ENCODE data around the gene HPCAL1. TPM values are rescaled to one million over a fixed set of nuclear protein-coding genes. Genes with fewer than 3 reads are reported as not detected.
"Not testable (repeated sequence)": the region's sequence is repeated elsewhere in the genome, so short reads cannot be mapped to it uniquely, and the experiment has no call there.

The HPCAL1 gene
- total RNA-seq, 1 experiment from 2014 or later = 26.9 TPM

- H3K9me3 ChIP-seq = no peaks in the 10 kb centered on the region
- H3K4me3 Mint-ChIP-seq (ENCODE audit: unreplicated experiment) = peak overlapping the region; percentile 30
- TF ChIP-seq CTCF (IDR thresholded peaks at IDR 0.05; ENCODE audit: insufficient read depth in 1 of 2, low read depth in 1 of 2, low read length in 1 of 2, severe bottlenecking in 1 of 2, unreplicated experiment in 1 of 2) = no peak
- H3K36me3 ChIP-seq (ENCODE audit: control insufficient read depth, insufficient read depth, low read length) = peaks cover 16% of the 10 kb centered on the region
- intact Hi-C loops (cut with micrococcal nuclease; ENCODE audit: unreplicated experiment) = loop anchor here (5.0 to 10.0 kb wide), 3 partner anchors 165 to 625 kb away; no protein-coding TSS in a partner anchor
- H3K27me3 Mint-ChIP-seq (ENCODE audit: insufficient read depth, unreplicated experiment) = no peaks in the 10 kb centered on the region
- H3K27me3 ChIP-seq (replicated peaks; ENCODE audit: control insufficient read depth, insufficient read depth, low read length) = no peaks in the 10 kb centered on the region
- no peaks in the 10 kb centered on the region for H3K4me1 ChIP-seq
- CTCF ChIA-PET = interaction anchor here (1.2 kb wide), 1 partner anchor 31 kb away, joined by 3 read pairs; no protein-coding TSS in a partner anchor
- POLR2A ChIA-PET = interaction anchor here (2.0 kb wide), 1 partner anchor 8 kb away, joined by 7 read pairs; the partner anchor contains the start of gene ODC1
- H3K9me3 Mint-ChIP-seq (ENCODE audit: unreplicated experiment) = no peaks in the 10 kb centered on the region
- H3K4me1 Mint-ChIP-seq (ENCODE audit: low read depth, unreplicated experiment) = peaks cover 7% of the 10 kb centered on the region
- no peak overlapping the region for H3K4me3 ChIP-seq (ENCODE audit: low read depth, low read length)
- peaks cover 72% of the 10 kb centered on the region for H3K36me3 Mint-ChIP-seq (ENCODE audit: insufficient read depth, unreplicated experiment)
- DNase-seq = peak in 1 of 2 experiments; percentile 36
- H3K27ac Mint-ChIP-seq (ENCODE audit: unreplicated experiment) = no peak overlapping the region
- BruUV-seq (replicated peaks) = no TSS peak
These were observed 137.3 kb downstream of the HPCAL1 start for GRCh38 chr2:10439971-10440370.

- no peak overlapping the region for H3K27ac Mint-ChIP-seq (ENCODE audit: unreplicated experiment)
- H3K36me3 Mint-ChIP-seq (ENCODE audit: insufficient read depth, unreplicated experiment) = peaks cover 79% of the 10 kb centered on the region
- ChIA-PET CTCF (interaction anchor here (0.6 kb wide), 1 partner anchor 31 kb away, joined by 5 read pairs; no protein-coding TSS in a partner anchor), POLR2A (interaction anchor here (2.0 kb wide), 1 partner anchor 8 kb away, joined by 7 read pairs; the partner anchor contains the start of gene ODC1)
- H3K9me3 ChIP-seq = no peaks in the 10 kb centered on the region
- H3K36me3 ChIP-seq (ENCODE audit: control insufficient read depth, insufficient read depth, low read length) = peaks cover 16% of the 10 kb centered on the region
- no peak overlapping the region for H3K4me3 ChIP-seq (ENCODE audit: low read depth, low read length)
- 0 out of 2 replicates have a peak, but pooled peaks cover 5% of the 10 kb centered on the region for H3K4me1 ChIP-seq
- no peaks in the 10 kb centered on the region for H3K9me3 Mint-ChIP-seq (ENCODE audit: unreplicated experiment)
- intact Hi-C loops (cut with micrococcal nuclease; ENCODE audit: unreplicated experiment) = no loop called here
- no peaks in the 10 kb centered on the region for H3K27me3 Mint-ChIP-seq (ENCODE audit: insufficient read depth, unreplicated experiment)
- BruUV-seq (replicated peaks) = no TSS peak
- no peak for DNase-seq
- H3K27me3 ChIP-seq (replicated peaks; ENCODE audit: control insufficient read depth, insufficient read depth, low read length) = no peaks in the 10 kb centered on the region
- H3K4me3 Mint-ChIP-seq (ENCODE audit: unreplicated experiment) = no peak overlapping the region
- H3K4me1 Mint-ChIP-seq (ENCODE audit: low read depth, unreplicated experiment) = peaks cover 7% of the 10 kb centered on the region
- no peak for TF ChIP-seq CTCF (IDR thresholded peaks at IDR 0.05; ENCODE audit: insufficient read depth in 1 of 2, low read depth in 1 of 2, low read length in 1 of 2, severe bottlenecking in 1 of 2, unreplicated experiment in 1 of 2)
These were observed 138.0 kb downstream of the HPCAL1 start for GRCh38 chr2:10440736-10441135.

- POLR2A ChIA-PET = no interaction called here
- H3K9me3 ChIP-seq = no peaks in the 10 kb centered on the region
- BruUV-seq (replicated peaks) = no TSS peak
- H3K27ac Mint-ChIP-seq (ENCODE audit: unreplicated experiment) = peak overlapping the region; percentile 15
- H3K9me3 Mint-ChIP-seq (ENCODE audit: unreplicated experiment) = no peaks in the 10 kb centered on the region
- H3K4me3 ChIP-seq (ENCODE audit: low read depth, low read length) = no peak overlapping the region
- intact Hi-C loops (cut with micrococcal nuclease; ENCODE audit: unreplicated experiment) = no loop called here
- TF ChIP-seq CTCF (IDR thresholded peaks at IDR 0.05; ENCODE audit: insufficient read depth in 1 of 2, low read depth in 1 of 2, low read length in 1 of 2, severe bottlenecking in 1 of 2, unreplicated experiment in 1 of 2) = no peak
- no peaks in the 10 kb centered on the region for H3K27me3 ChIP-seq (replicated peaks; ENCODE audit: control insufficient read depth, insufficient read depth, low read length)
- H3K4me1 ChIP-seq = peaks cover 13% of the 10 kb centered on the region; the same call in 1 of the 2 replicates
- CTCF ChIA-PET = no interaction called here
- DNase-seq = no peak
- peaks cover 7% of the 10 kb centered on the region for H3K4me1 Mint-ChIP-seq (ENCODE audit: low read depth, unreplicated experiment)
- no peaks in the 10 kb centered on the region for H3K27me3 Mint-ChIP-seq (ENCODE audit: insufficient read depth, unreplicated experiment)
- no peak overlapping the region for H3K4me3 Mint-ChIP-seq (ENCODE audit: unreplicated experiment)
- peaks cover 16% of the 10 kb centered on the region for H3K36me3 ChIP-seq (ENCODE audit: control insufficient read depth, insufficient read depth, low read length)
- peaks cover 88% of the 10 kb centered on the region for H3K36me3 Mint-ChIP-seq (ENCODE audit: insufficient read depth, unreplicated experiment)
These were observed 139.2 kb downstream of the HPCAL1 start for GRCh38 chr2:10441948-10442347.

GRCh38 chr2:10442469-10443126 lies 139.9 kb downstream of the HPCAL1 start:
- H3K9me3 Mint-ChIP-seq (ENCODE audit: unreplicated experiment); H3K27me3 Mint-ChIP-seq (ENCODE audit: insufficient read depth, unreplicated experiment); POLR2A ChIA-PET; H3K4me3 ChIP-seq (ENCODE audit: low read depth, low read length); H3K27me3 ChIP-seq (replicated peaks; ENCODE audit: control insufficient read depth, insufficient read depth, low read length); H3K9me3 ChIP-seq; H3K4me3 Mint-ChIP-seq (ENCODE audit: unreplicated experiment); DNase-seq; H3K4me1 Mint-ChIP-seq (ENCODE audit: low read depth, unreplicated experiment); CTCF ChIA-PET; BruUV-seq (replicated peaks); intact Hi-C loops (cut with micrococcal nuclease; ENCODE audit: unreplicated experiment): not testable (repeated sequence)
- H3K4me1 ChIP-seq = peaks cover 13% of the 10 kb centered on the region; the same call in 1 of the 2 replicates
- Mint-ChIP-seq H3K36me3 (ENCODE audit: insufficient read depth, unreplicated experiment) (peaks cover 93% of the 10 kb centered on the region), H3K27ac (ENCODE audit: unreplicated experiment) (peak overlapping the region; percentile 15)
- peaks cover 16% of the 10 kb centered on the region for H3K36me3 ChIP-seq (ENCODE audit: control insufficient read depth, insufficient read depth, low read length)

All from Caco-2 (cell line).